Right ventricle myocardium inferior (tissue), 1 donor: Measurements from ENCODE around the gene XRCC4. TPM values are rescaled to one million over a fixed set of nuclear protein-coding genes. Genes with fewer than 3 reads are reported as not detected.

Experiments used
- ATAC-seq: fragments of 200-7000 bp; cut with Tn5 transposase; one replicate; pipeline ENCODE4 v1.9.1; 2020; ENCODE audit warnings: mild to moderate bottlenecking, moderate library complexity
- DNase-seq: peaks from one replicate; pipeline ENCODE4 v3.0.0; 2021; ENCODE audit errors: missing footprints
- intact Hi-C: fragments of 100-400 bp; cut with DNase I; formaldehyde crosslinking; loops from one replicate; pipeline ENCODE4 v1.11.0; 2022
- total RNA-seq: library from RNA; stranded (reverse); fragmentation: NEBNext Ultra II Directional; extraction: Animal tissue kit (Norgen Biotek cat#: 25700); gene quantifications from one replicate; pipeline ENCODE4 v1.2.1, GENCODE V29; 2021
- donor health status: DM: no; HTN: yes; CAD: no; lungs with severe emphysema.

Gene XRCC4
- total RNA-seq, 1 donor from 2014 or later, result 7.9 TPM

DNA sequence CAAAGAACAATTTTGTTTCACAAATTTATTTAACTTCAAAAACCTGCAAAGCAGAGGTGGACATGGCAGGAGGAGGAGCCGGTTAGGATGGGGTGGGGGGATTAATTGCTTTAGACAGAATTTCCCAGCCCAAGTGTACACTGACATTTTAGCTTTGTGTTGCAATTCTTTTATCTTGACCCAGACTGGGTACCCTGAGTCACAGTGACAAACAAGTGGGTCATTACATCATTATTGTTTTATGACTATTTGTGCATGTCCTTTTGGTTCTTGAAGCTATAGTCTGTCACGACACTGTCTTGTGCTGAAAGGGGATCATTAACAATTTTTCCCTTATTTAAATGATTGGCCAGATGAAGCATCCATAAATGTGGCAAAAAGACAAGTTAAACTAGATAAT, 309.7 kb downstream of the XRCC4 start:
- intact Hi-C loops, result no loop called here
- DNase-seq, result no peak
- ATAC-seq, result no peak

DNA sequence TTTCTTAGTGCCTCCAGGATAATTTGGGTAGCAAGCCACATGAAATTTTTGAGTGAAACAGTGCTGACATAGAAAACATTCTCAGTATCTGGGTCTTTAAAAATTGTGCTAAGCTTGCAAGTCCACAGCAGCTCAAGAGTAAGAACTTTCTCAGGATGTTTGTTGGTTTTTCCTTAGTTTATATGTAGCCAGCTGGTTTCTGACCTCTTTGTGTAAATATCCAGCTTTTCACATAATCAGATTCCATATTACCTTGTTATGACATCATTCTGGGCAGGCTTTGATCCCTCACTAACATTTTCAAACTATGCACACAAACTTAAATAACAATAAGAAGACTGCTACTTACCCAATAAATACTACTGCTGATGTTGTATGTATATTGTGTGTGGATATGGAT, 311.3 kb downstream of the XRCC4 start:
- no peak for ATAC-seq
- DNase-seq, result no peak
- intact Hi-C loops, result no loop called here

DNA sequence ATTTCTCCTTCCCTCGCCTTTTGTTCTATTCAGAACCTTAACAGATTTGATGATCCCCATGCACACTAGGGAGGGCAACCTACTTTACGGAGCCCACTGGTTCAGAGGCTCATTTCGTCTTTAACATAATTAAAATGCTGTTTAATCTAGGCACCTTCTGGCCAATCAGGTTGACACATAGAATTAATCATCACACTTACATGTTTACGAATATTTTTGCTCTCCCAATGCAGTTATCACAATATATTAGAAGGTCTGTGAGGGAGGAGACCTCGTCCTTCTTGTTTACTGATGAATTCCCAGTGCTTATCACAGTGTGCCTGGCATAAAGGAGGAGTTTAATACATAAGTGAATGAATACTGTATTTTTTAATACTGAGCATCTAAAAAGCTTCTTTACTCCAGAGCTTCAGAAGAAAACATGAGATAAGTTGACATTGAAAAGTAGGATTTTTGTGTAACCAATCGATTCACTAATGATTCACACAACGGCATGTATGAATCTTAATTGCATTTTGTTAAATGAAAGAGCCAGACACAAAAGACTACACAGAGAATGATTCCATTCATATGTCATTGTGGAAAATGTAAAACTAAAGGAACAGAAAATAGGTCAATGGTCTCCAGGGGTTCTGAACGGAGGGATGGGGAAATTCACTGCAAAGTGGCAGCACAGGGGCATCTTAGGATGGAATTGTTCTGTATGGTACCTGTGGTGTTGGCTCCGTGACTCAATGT, 315.6 kb downstream of the XRCC4 start:
- DNase-seq, result no peak
- intact Hi-C loops, result no loop called here
- ATAC-seq, result no peak

DNA sequence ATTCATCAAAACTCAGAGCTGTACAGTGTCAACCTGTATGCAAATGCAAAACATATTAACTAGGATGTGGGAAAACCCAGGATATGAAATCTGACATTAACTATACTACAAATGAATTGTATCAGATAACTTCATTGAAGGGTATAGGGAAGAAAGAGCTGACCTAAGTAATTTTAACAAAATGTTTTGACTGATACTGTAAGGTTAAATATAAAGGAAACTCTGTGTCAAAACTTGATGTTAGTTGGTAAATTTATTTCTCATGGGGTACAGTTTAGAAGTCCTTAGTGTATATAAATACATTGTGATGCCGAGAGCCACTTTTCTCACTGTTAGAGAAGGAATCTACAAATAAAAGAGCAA, 316.1 kb downstream of the XRCC4 start:
- DNase-seq, result no peak
- intact Hi-C loops, result no loop called here
- no peak for ATAC-seq

DNA sequence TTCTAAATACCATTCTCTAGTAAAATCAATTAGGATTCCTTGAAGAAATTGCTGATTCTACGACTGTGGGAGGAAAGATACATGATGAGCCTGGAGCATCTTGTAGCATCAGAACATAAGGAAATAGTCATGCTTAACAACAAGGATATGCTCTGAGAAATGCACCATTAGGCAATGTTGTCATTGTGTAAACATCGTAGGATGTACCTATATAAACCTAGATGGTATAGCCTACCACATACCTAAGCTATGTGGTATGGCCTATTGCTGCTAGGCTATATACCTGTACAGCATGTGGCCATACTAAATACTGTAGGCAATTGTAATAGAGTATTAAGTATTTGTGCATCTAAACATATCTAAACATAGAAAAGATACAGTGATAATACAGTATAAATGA, 316.8 kb downstream of the XRCC4 start:
- ATAC-seq, result no peak
- DNase-seq, result no peak

DNA sequence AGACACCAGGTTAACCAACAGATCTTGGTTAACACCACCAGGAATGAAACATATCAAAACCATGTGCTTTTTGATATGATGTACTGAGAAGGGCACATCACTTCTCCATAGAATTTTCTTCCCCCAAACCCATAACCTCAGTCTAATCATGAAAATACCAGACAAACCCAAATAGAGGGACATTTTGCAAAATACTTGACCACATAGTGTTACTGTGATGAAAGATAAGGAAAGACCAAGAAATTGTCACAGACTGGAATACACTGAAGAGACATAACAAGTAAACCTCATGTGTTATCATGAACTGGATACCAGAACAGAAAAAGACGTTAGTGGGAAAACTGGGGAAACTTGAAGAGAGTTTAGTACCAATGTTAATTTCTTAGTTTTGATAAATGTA, 319.3 kb downstream of the XRCC4 start:
- intact Hi-C loops, result no loop called here
- no peak for ATAC-seq
- no peak for DNase-seq

More for the DNA sequence above, 316.8 kb downstream of the XRCC4 start:
- intact Hi-C loops, result no loop called here

DNA sequence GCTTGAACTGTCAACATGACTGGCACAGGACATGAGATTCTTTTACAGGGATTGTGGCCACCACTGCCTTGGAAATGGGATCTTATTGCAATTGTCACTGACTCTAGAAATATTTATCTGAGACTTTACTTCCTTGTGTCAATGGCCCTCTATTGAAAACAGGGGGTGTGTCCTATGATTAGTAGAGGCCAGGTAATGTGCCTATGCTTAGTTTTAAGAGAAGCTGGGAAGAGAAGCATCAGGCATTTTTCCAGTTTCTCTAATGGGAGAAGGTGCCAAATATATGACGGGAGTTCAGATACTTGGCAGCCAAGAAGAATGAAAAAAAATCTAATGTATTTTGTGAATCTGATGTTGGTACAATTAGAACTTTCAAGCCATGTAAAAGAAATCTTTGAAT, 320.3 kb downstream of the XRCC4 start:
- ATAC-seq (no peak), DNase-seq (no peak)
- intact Hi-C loops, result no loop called here

DNA sequence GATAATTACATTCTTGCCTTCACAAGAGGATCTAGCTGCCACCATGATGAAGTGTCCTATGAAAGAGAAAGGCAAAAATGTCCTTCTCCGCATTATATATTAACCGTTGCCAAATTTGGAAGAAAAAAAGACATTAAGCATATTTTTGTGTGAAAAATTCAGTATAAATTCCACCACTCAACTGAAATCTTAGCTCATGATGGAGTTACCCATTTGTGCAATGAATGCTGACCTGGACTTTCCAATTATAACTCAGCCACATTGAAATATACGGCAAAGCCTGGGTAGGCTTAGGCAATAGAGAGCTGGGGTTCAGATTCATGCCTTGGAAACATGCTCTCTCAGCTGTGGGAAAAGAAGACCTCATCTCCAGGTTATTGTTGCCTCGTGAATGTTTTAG, 322.9 kb downstream of the XRCC4 start:
- DNase-seq, result no peak
- intact Hi-C loops, result loop anchor here (5.0 to 10.0 kb wide), 3 partner anchors 125 to 325 kb away; partner anchors contain the start of genes TMEM167A and XRCC4
- no peak for ATAC-seq

DNA sequence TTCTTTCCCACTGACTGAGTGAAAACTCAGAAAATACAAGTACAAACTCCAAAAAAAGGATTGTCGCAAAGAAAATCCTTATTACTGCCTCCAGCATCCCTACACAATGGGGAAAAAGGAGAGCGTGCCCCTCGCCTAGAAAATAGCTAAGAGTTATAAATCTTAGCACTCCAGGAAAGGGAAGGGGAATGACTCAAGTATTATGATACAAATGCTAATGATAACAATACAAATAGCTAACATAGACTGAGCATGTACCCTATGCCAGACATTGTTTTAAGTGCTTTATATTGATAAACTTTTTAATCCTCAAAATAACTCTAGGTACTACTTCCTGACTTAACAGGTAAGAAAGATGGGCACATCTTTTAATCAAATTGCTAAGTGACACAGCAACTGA, 323.4 kb downstream of the XRCC4 start:
- ATAC-seq, result no peak

DNA sequence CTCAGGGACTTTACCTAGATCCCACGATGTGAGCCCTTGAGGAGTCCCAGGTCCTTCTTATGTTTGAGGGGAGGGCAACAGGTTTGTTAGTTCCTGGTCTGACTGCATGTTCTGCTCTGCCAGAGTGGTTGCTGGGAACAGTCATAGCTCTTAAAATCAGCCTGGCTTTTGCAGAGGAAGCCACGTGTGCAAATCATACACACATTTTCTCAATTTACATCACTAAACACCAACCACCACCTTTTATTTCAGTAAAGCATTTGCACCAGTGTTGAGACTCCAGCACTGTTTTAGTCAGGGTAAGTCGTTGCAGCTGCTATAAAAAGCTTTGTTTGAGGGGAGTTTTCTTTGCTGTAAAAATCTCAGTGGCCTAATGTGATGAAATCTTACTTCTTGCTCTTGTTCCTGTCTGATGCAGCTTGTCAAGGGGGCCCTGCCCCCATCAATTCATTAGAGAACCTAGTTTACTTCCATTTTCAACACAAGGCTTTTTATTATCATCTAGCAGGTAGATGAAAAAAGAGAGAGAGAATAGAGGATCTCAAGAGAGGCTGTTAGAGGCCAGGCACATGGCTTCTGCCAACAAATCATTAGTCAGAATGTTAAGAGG, 323.9 kb downstream of the XRCC4 start:
- ATAC-seq (no peak), DNase-seq (no peak)
- intact Hi-C loops, result loop anchor here (5.0 to 10.0 kb wide), 3 partner anchors 126 to 326 kb away; partner anchors contain the start of genes TMEM167A and XRCC4

More for the DNA sequence above, 323.4 kb downstream of the XRCC4 start:
- intact Hi-C loops, result loop anchor here (5.0 to 10.0 kb wide), 3 partner anchors 126 to 326 kb away; partner anchors contain the start of genes TMEM167A and XRCC4
- no peak for DNase-seq

DNA sequence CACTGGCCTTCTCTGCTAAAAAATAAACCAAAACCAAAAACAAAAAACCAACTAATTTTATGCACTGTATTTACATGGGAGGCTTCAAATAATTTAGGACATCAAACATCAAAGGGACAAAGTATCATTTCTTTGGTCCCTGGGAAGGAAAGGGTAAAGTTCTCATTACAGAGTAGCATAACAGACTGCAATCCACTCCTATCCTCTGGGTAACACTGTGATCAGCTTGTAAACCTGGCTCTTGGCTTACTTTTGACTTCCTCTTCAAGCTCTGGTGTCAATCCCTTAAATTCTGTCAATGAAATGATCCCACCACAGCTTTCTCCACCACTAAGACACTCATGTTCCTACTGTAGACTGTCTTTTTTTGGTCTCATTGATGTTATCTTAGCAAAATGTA, 324.4 kb downstream of the XRCC4 start:
- no peak for DNase-seq
- intact Hi-C loops, result loop anchor here (5.0 to 10.0 kb wide), 3 partner anchors 127 to 327 kb away; partner anchors contain the start of genes TMEM167A and XRCC4
- ATAC-seq, result no peak

Other genes starting within 250 kb of the XRCC4 start
- gene TMEM167A, start 153 bp upstream of the XRCC4 start, total RNA-seq, result 53.9 TPM